ENCODE measurements around the gene CYRIA. TPM values are rescaled to one million over a fixed set of nuclear protein-coding genes. Genes with fewer than 3 reads are reported as not detected.

CYRIA gene
- total RNA-seq, 2 donors from 2014 or later = 0.86 to 1.4 TPM

- Histone ChIP-seq H3K27me3 (ENCODE audit: control insufficient read depth, insufficient read depth, low read length, poor library complexity, severe bottlenecking) (no peaks in the 10 kb centered on the region), H3K4me1 (ENCODE audit: control insufficient read depth, insufficient read depth, low read length) (no peaks in the 10 kb centered on the region), H3K9ac (ENCODE audit: extremely low read depth, low read length, poor library complexity, severe bottlenecking) (no peak overlapping the region), H3K9me3 (ENCODE audit: control insufficient read depth, low read length) (peaks cover 5% of the 10 kb centered on the region), H3K27ac (ENCODE audit: low read depth, low read length) (no peak overlapping the region), H3K4me3 (ENCODE audit: low read length) (no peak overlapping the region), H3K36me3 (ENCODE audit: control insufficient read depth, insufficient read depth, low read length) (no peaks in the 10 kb centered on the region)
- Mint-ChIP-seq H3K36me3 (ENCODE audit: low read depth) (no peaks in the 10 kb centered on the region), H3K27ac (no peak overlapping the region), H3K4me1 (no peaks in the 10 kb centered on the region), H3K27me3 (ENCODE audit: insufficient read depth) (no peaks in the 10 kb centered on the region), H3K4me3 (no peak overlapping the region), H3K9me3 (no peaks in the 10 kb centered on the region)
- 87 to 100% methylated on average over 2 to 3 of the region's 3 CpGs for WGBS, 2 experiments (ENCODE audit: insufficient coverage in 1 of 2, insufficient read length in 1 of 2)
- TF ChIP-seq, protein P1, sequence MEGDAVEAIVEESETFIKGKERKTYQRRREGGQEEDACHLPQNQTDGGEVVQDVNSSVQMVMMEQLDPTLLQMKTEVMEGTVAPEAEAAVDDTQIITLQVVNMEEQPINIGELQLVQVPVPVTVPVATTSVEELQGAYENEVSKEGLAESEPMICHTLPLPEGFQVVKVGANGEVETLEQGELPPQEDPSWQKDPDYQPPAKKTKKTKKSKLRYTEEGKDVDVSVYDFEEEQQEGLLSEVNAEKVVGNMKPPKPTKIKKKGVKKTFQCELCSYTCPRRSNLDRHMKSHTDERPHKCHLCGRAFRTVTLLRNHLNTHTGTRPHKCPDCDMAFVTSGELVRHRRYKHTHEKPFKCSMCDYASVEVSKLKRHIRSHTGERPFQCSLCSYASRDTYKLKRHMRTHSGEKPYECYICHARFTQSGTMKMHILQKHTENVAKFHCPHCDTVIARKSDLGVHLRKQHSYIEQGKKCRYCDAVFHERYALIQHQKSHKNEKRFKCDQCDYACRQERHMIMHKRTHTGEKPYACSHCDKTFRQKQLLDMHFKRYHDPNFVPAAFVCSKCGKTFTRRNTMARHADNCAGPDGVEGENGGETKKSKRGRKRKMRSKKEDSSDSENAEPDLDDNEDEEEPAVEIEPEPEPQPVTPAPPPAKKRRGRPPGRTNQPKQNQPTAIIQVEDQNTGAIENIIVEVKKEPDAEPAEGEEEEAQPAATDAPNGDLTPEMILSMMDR (conservative IDR thresholded peaks at IDR 0.05) = no peak
- no peak for DNase-seq
Observed at GRCh38 chr2:16642088-16642487, 23.5 kb downstream of the CYRIA start.

DNA sequence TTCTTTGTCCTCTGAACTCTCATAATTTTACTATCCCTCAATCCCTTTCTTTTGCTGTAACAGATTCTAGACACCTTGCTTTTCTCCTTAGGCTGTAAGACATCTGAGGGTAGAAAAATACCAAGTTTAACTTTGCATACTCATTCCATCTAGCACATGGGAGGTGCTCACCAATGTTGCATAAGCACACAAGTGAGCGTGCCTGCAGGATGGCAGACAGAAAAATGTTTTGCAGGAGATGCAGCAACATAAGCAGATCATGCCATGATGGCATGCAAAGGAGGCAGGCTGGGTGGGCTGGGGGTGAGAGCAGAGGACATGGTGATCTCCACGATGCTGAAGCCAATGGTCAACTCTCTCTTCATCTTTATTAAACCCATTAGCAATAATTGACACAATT lies 24.1 kb downstream of the CYRIA start:
- Mint-ChIP-seq H3K4me1 (no peaks in the 10 kb centered on the region), H3K36me3 (ENCODE audit: low read depth) (no peaks in the 10 kb centered on the region)
- H3K4me1 ChIP-seq (ENCODE audit: control insufficient read depth, insufficient read depth, low read length) = no peaks in the 10 kb centered on the region

DNA sequence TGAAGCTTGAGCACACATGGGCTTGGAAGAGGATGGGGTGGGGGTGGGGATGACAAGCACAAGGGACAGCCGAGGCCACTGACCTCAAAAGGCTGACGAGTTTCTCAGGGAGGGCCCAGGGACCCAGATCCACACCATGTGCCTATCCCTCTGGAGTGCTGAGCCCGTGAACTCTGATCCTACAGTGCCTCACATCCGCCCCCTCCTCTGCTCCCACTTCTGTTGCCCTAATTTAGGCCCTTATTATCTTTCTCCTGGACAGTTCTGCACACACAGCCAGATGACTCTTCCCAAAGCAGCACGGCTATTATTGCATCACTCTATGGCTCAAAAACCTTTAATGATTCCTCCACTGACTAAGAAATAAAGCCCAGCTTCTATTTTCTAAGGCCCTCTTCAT lies 24.8 kb downstream of the CYRIA start:
- no peaks in the 10 kb centered on the region for H3K9me3 Mint-ChIP-seq
- H3K36me3 Mint-ChIP-seq (ENCODE audit: low read depth) = no peaks in the 10 kb centered on the region
- no peak overlapping the region for H3K27ac Mint-ChIP-seq

More for the DNA sequence above, 24.1 kb downstream of the CYRIA start:
- Mint-ChIP-seq H3K4me3 (no peak overlapping the region), H3K27ac (no peak overlapping the region), H3K27me3 (ENCODE audit: insufficient read depth) (no peaks in the 10 kb centered on the region), H3K9me3 (no peaks in the 10 kb centered on the region)
- H3K27ac ChIP-seq (ENCODE audit: low read depth, low read length) = no peak overlapping the region
- no peak for DNase-seq
- H3K36me3 ChIP-seq (ENCODE audit: control insufficient read depth, insufficient read depth, low read length) = no peaks in the 10 kb centered on the region
- H3K4me3 ChIP-seq (ENCODE audit: low read length) = no peak overlapping the region
- WGBS, 2 experiments (ENCODE audit: insufficient coverage in 1 of 2, insufficient read length in 1 of 2) = 94% methylated on average over 2 of the region's 2 CpGs; no CpG with 5 or more reads in 1 of the 2 experiments
- H3K9ac ChIP-seq (ENCODE audit: extremely low read depth, low read length, poor library complexity, severe bottlenecking) = no peak overlapping the region
- peaks cover 7% of the 10 kb centered on the region for H3K9me3 ChIP-seq (ENCODE audit: control insufficient read depth, low read length)
- TF ChIP-seq, protein P1 (conservative IDR thresholded peaks at IDR 0.05) = no peak
- H3K27me3 ChIP-seq (ENCODE audit: control insufficient read depth, insufficient read depth, low read length, poor library complexity, severe bottlenecking) = no peaks in the 10 kb centered on the region

More for the DNA sequence above, 24.8 kb downstream of the CYRIA start:
- H3K36me3 ChIP-seq (ENCODE audit: control insufficient read depth, insufficient read depth, low read length) = no peaks in the 10 kb centered on the region
- 88 to 89% methylated on average over 5 of the region's 5 CpGs for whole genome bisulfite sequencing, 2 experiments (ENCODE audit: insufficient coverage in 1 of 2, insufficient read length in 1 of 2)
- H3K9me3 ChIP-seq (ENCODE audit: control insufficient read depth, low read length) = peaks cover 7% of the 10 kb centered on the region
- no peak overlapping the region for H3K4me3 ChIP-seq (ENCODE audit: low read length)
- no peak overlapping the region for H3K27ac ChIP-seq (ENCODE audit: low read depth, low read length)
- no peaks in the 10 kb centered on the region for H3K27me3 ChIP-seq (ENCODE audit: control insufficient read depth, insufficient read depth, low read length, poor library complexity, severe bottlenecking)
- no peak overlapping the region for H3K9ac ChIP-seq (ENCODE audit: extremely low read depth, low read length, poor library complexity, severe bottlenecking)
- H3K27me3 Mint-ChIP-seq (ENCODE audit: insufficient read depth) = no peaks in the 10 kb centered on the region
- H3K4me3 Mint-ChIP-seq = no peak overlapping the region
- H3K4me1 ChIP-seq (ENCODE audit: control insufficient read depth, insufficient read depth, low read length) = no peaks in the 10 kb centered on the region
- no peak for DNase-seq
- peaks cover 2% of the 10 kb centered on the region for H3K4me1 Mint-ChIP-seq
- TF ChIP-seq, protein P1 (conservative IDR thresholded peaks at IDR 0.05) = no peak
